CD14-positive monocyte (primary cell): ENCODE results near the gene TAS2R13. TPM values are rescaled to one million over a fixed set of nuclear protein-coding genes. Genes with fewer than 3 reads are reported as not detected.

Experiments used
- DNase-seq, 3 donors: peaks; one replicate each; pipeline ENCODE4 v3.0.0-alpha.2; 2011 to 2022
- H2AFZ ChIP-seq: 2 replicates; pipeline ENCODE4 v1.6.0; 2012; ENCODE audit warnings: mild to moderate bottlenecking, low read depth, low read length, inconsistent platforms; ENCODE audit not compliant: insufficient read depth, poor library complexity, severe bottlenecking
- H3K27ac ChIP-seq, 2 donors: 1 replicate in 1 of 2; 2 replicates in 1 of 2; pipeline ENCODE4 v1.5.1; 2012 to 2013; ENCODE audit warnings: low read length in 2 of 2, control low read depth in 1 of 2, inconsistent platforms in 1 of 2, low read depth in 1 of 2, mild to moderate bottlenecking in 1 of 2
- H3K27me3 ChIP-seq, 2 donors: one replicate each; pipeline versions ENCODE4 v1.6.0 to v1.6.1; 2011 to 2013; ENCODE audit warnings: low read length in 2 of 2; ENCODE audit not compliant: control insufficient read depth in 2 of 2, insufficient read depth in 2 of 2
- H3K36me3 ChIP-seq, 2 donors: replicated peaks in 1 of 2; 1 replicate in 1 of 2; 2 replicates in 1 of 2; pipeline versions ENCODE4 v1.5.1 to v1.6.1; 2012 to 2013; ENCODE audit warnings: low read length in 2 of 2, control low read depth in 1 of 2, inconsistent platforms in 1 of 2, mild to moderate bottlenecking in 1 of 2; ENCODE audit not compliant: insufficient read depth in 2 of 2, control insufficient read depth in 1 of 2
- H3K4me1 ChIP-seq, 2 donors: 1 replicate in 1 of 2; 2 replicates in 1 of 2; pipeline versions ENCODE4 v1.5.1 to v1.6.1; 2012 to 2013; ENCODE audit warnings: low read length in 2 of 2, control low read depth in 1 of 2, inconsistent platforms in 1 of 2, mild to moderate bottlenecking in 1 of 2, moderate library complexity in 1 of 2; ENCODE audit not compliant: insufficient read depth in 2 of 2, control insufficient read depth in 1 of 2
- H3K4me2 ChIP-seq: replicated peaks from 2 replicates; pipeline ENCODE3; 2012; ENCODE audit warnings: low read length, moderate library complexity, mild to moderate bottlenecking; ENCODE audit not compliant: poor library complexity, severe bottlenecking; ENCODE audit errors: extremely low read depth
- H3K4me3 ChIP-seq, 3 experiments: fragments of 200-600 bp in 1 of 3; sonication (generic) in 1 of 3; replicated peaks in 1 of 3; 1 replicate in 2 of 3; 2 replicates in 1 of 3; pipeline ENCODE4 v1.5.1; 2011 to 2013; ENCODE audit warnings: low read length in 3 of 3, mild to moderate bottlenecking in 3 of 3, control low read depth in 2 of 3, low read depth in 2 of 3, inconsistent platforms in 1 of 3, moderate library complexity in 1 of 3
- H3K79me2 ChIP-seq: 2 replicates; pipeline ENCODE4 v1.6.0; 2012; ENCODE audit warnings: mild to moderate bottlenecking, control low read depth, inconsistent platforms, low read length, moderate library complexity; ENCODE audit not compliant: insufficient read depth
- H3K9ac ChIP-seq: 2 replicates; pipeline ENCODE4 v1.6.0; 2017; ENCODE audit warnings: low read length, mild to moderate bottlenecking; ENCODE audit not compliant: insufficient read depth, poor library complexity, severe bottlenecking
- H3K9me3 ChIP-seq, 2 donors: replicated peaks in 1 of 2; 1 replicate in 1 of 2; 2 replicates in 1 of 2; pipeline versions ENCODE4 v1.5.1 to v1.6.1; 2012 to 2013; ENCODE audit warnings: low read length in 2 of 2, control low read depth in 1 of 2; ENCODE audit not compliant: control insufficient read depth in 1 of 2, insufficient read depth in 1 of 2
- H4K20me1 ChIP-seq: 2 replicates; pipeline ENCODE4 v1.6.0; 2012; ENCODE audit warnings: mild to moderate bottlenecking, low read length, control low read depth, moderate library complexity; ENCODE audit not compliant: insufficient read depth
- H3K27ac Mint-ChIP-seq, 7 donors: one replicate each; pipeline ENCODE4 v1.8.0; 2020; ENCODE audit warnings: mild to moderate bottlenecking in 7 of 7, mixed read lengths in 7 of 7, moderate library complexity in 6 of 7, inconsistent platforms in 2 of 7
- H3K27me3 Mint-ChIP-seq, 3 donors: one replicate each; pipeline ENCODE4 v1.8.0; 2021 to 2022; ENCODE audit warnings: low read depth in 3 of 3, mild to moderate bottlenecking in 3 of 3, mixed read lengths in 3 of 3, moderate library complexity in 3 of 3, inconsistent platforms in 1 of 3
- H3K36me3 Mint-ChIP-seq, 2 donors: one replicate each; pipeline ENCODE4 v1.8.0; 2020; ENCODE audit warnings: mixed read lengths in 2 of 2, inconsistent platforms in 1 of 2, mild to moderate bottlenecking in 1 of 2
- H3K4me1 Mint-ChIP-seq: one replicate; pipeline ENCODE4 v1.8.0; 2020; ENCODE audit warnings: mild to moderate bottlenecking, mixed read lengths
- H3K4me3 Mint-ChIP-seq, 2 donors: one replicate each; pipeline ENCODE4 v1.8.0; 2020; ENCODE audit warnings: mild to moderate bottlenecking in 2 of 2, mixed read lengths in 2 of 2, moderate library complexity in 1 of 2
- H3K9me3 Mint-ChIP-seq, 7 donors: one replicate each; pipeline ENCODE4 v1.8.0; 2020 to 2022; ENCODE audit warnings: mixed read lengths in 7 of 7, mild to moderate bottlenecking in 6 of 7, moderate library complexity in 6 of 7, inconsistent platforms in 2 of 7
- CTCF ChIP-seq: fragments of 200-600 bp; IDR thresholded peaks from one replicate; pipeline ENCODE4 v1.8.0; 2022; ENCODE audit warnings: antibody characterized with exemption, mild to moderate bottlenecking
- WGBS: methylation state at CpG from one replicate; pipeline ENCODE4 v1.1.5; 2013; ENCODE audit warnings: missing lambda C conversion rate; ENCODE audit not compliant: insufficient coverage; 5-methylcytosine and 5-hydroxymethylcytosine counted together
- intact Hi-C, 2 donors: fragments of 100-400 bp; cut with micrococcal nuclease; formaldehyde crosslinking; loops; one replicate each; pipeline versions ENCODE4 v1.15.0 to v1.15.1; 2023
- polyA plus RNA-seq, 3 donors: library from polyadenylated mRNA; depleted of rRNA in 1 of 3; unstranded in 2 of 3; stranded (reverse) in 1 of 3; fragments of 300-500 nt in 2 of 3; fragments of >200 nt in 1 of 3; fragmentation: Illumina TruSeq in 2 of 3; gene quantifications; 1 replicate in 2 of 3; 2 replicates in 1 of 3; pipeline ENCODE4 v1.2.3, GENCODE V29; 2012 to 2021

TAS2R13 gene
- polyA plus RNA-seq, 3 donors: not detected

GRCh38 chr12:10904686-10905085, 4.7 kb downstream of the TAS2R13 start:
- no peaks in the 10 kb centered on the region for H3K36me3 ChIP-seq
- TF ChIP-seq CTCF: no peak
- WGBS: 80% methylated on average over 1 of the region's 4 CpGs
- no peaks in the 10 kb centered on the region for H3K4me1 ChIP-seq
- H3K4me1 Mint-ChIP-seq: no peaks in the 10 kb centered on the region
- no peak overlapping the region for H3K9ac ChIP-seq
- intact Hi-C loops: no loop called here
- no peak overlapping the region for H2AFZ ChIP-seq
- DNase-seq: no peak
- H3K9me3 ChIP-seq: peaks cover 23 to 25% of the 10 kb centered on the region in 2 donors
- no peaks in the 10 kb centered on the region for H3K79me2 ChIP-seq
- H3K4me3 ChIP-seq: no peak overlapping the region
- H3K4me2 ChIP-seq: no peak overlapping the region
- H3K27ac Mint-ChIP-seq: no peak overlapping the region
- no peak overlapping the region for H3K4me3 Mint-ChIP-seq
- H3K36me3 Mint-ChIP-seq: peaks cover 2 to 14% of the 10 kb centered on the region in 2 donors
- no peaks in the 10 kb centered on the region for H3K27me3 ChIP-seq
- H4K20me1 ChIP-seq: no peaks in the 10 kb centered on the region
- no peak overlapping the region for H3K27ac ChIP-seq
- peaks cover 2 to 38% (median 30%) of the 10 kb centered on the region in 7 donors for H3K9me3 Mint-ChIP-seq
- H3K27me3 Mint-ChIP-seq: peaks cover 0 to 1% (median 0%) of the 10 kb centered on the region in 3 donors

- no peak overlapping the region for H3K27ac ChIP-seq
- no peaks in the 10 kb centered on the region for H3K79me2 ChIP-seq
- Mint-ChIP-seq H3K36me3 (peaks cover 2 to 14% of the 10 kb centered on the region in 2 donors), H3K4me3 (no peak overlapping the region), H3K27ac (no peak overlapping the region), H3K9me3 (peaks cover 2 to 40% (median 37%) of the 10 kb centered on the region in 7 donors), H3K4me1 (no peaks in the 10 kb centered on the region), H3K27me3 (peaks cover 0 to 1% (median 0%) of the 10 kb centered on the region in 3 donors)
- no peaks in the 10 kb centered on the region for H3K4me1 ChIP-seq
- no peak overlapping the region for H3K9ac ChIP-seq
- no peaks in the 10 kb centered on the region for H3K36me3 ChIP-seq
- H3K9me3 ChIP-seq: peaks cover 25 to 27% of the 10 kb centered on the region in 2 donors
- no peak overlapping the region for H3K4me2 ChIP-seq
- DNase-seq: no peak
- H3K4me3 ChIP-seq: no peak overlapping the region
- no peaks in the 10 kb centered on the region for H4K20me1 ChIP-seq
- intact Hi-C loops: no loop called here
- no peaks in the 10 kb centered on the region for H3K27me3 ChIP-seq
- no peak for TF ChIP-seq CTCF
- no peak overlapping the region for H2AFZ ChIP-seq
- WGBS: no CpG with 5 or more reads among the region's 1 CpG
Observed at GRCh38 chr12:10901427-10901826, 7.9 kb downstream of the TAS2R13 start.
